Karpas-422 (cell line): Measurements from ENCODE around the gene ATP1B2. TPM values are rescaled to one million over a fixed set of nuclear protein-coding genes. Genes with fewer than 3 reads are reported as not detected.
"Not testable (repeated sequence)": the region's sequence is repeated elsewhere in the genome, so short reads cannot be mapped to it uniquely, and the experiment has no call there.

Experiments
- DNase-seq: peaks from one replicate; pipeline ENCODE4 v3.0.0-alpha.2; 2015
- H2AFZ ChIP-seq: fragments of 200-600 bp; sonication (generic); 2 replicates; pipeline ENCODE4 v1.6.1; 2014; ENCODE audit warnings: antibody characterized with exemption, low read length, mixed read lengths
- H3K27ac ChIP-seq: fragments of 200-600 bp; sonication (generic); 2 replicates; pipeline ENCODE4 v1.5.1; 2014; ENCODE audit warnings: mild to moderate bottlenecking, low read length, moderate library complexity
- H3K27me3 ChIP-seq: fragments of 200-600 bp; sonication (generic); 2 replicates; pipeline ENCODE4 v1.6.1; 2014; ENCODE audit warnings: low read length, mixed read lengths
- H3K36me3 ChIP-seq: fragments of 200-600 bp; sonication (generic); 2 replicates; pipeline ENCODE4 v1.6.1; 2014; ENCODE audit warnings: low read length, mixed read lengths; ENCODE audit not compliant: insufficient read depth
- H3K4me1 ChIP-seq: fragments of 200-600 bp; sonication (generic); 2 replicates; pipeline ENCODE4 v1.6.1; 2014; ENCODE audit warnings: mild to moderate bottlenecking, low read length, mixed read lengths
- H3K4me2 ChIP-seq: fragments of 200-600 bp; sonication (generic); 2 replicates; pipeline ENCODE4 v1.6.1; 2014; ENCODE audit warnings: low read length, low read depth, mild to moderate bottlenecking; ENCODE audit not compliant: poor library complexity, severe bottlenecking
- H3K4me3 ChIP-seq: fragments of 200-600 bp; sonication (generic); 2 replicates; pipeline ENCODE4 v1.5.1; 2014; ENCODE audit warnings: mild to moderate bottlenecking, antibody characterized with exemption, low read length, mixed read lengths
- H3K79me2 ChIP-seq: fragments of 200-600 bp; sonication (generic); 2 replicates; pipeline ENCODE4 v1.6.1; 2014; ENCODE audit warnings: mild to moderate bottlenecking, low read length, mixed read lengths
- H3K9ac ChIP-seq: fragments of 200-600 bp; sonication (generic); 2 replicates; pipeline ENCODE4 v1.6.0; 2014; ENCODE audit warnings: low read length
- H3K9me2 ChIP-seq: fragments of 200-600 bp; sonication (generic), shearing (Covaris generic); replicated peaks from 2 replicates; pipeline ENCODE4 v1.6.0; 2014; ENCODE audit warnings: mild to moderate bottlenecking, low read length, moderate library complexity; ENCODE audit not compliant: insufficient read depth
- H3K9me3 ChIP-seq: fragments of 300-700, 200-600 bp; sonication (generic); 2 replicates; pipeline ENCODE4 v1.6.1; 2014; ENCODE audit warnings: low read length, mixed read lengths
- H4K20me1 ChIP-seq: fragments of 200-600 bp; sonication (generic); 2 replicates; pipeline ENCODE4 v1.6.1; 2014; ENCODE audit warnings: mild to moderate bottlenecking, antibody characterized with exemption, low read length, low read depth; ENCODE audit not compliant: insufficient read depth
- total RNA-seq: library from RNA; depleted of rRNA; stranded (reverse); fragments of >200 nt; shearing (Covaris generic); gene quantifications from 2 replicates; pipeline ENCODE4 v1.2.3, GENCODE V29; 2014; ENCODE audit warnings: low replicate concordance

The ATP1B2 gene
- total RNA-seq, 1 experiment from 2014 or later: not detected

GRCh38 chr17:7615265-7615747 lies 35.4 kb upstream of the ATP1B2 start:
- H3K9ac ChIP-seq: peak overlapping the region; percentile 64
- H3K9me2 ChIP-seq: no peaks in the 10 kb centered on the region
- peak overlapping the region; percentile 71; the same call in 1 of the 2 replicates for H2AFZ ChIP-seq

DNA sequence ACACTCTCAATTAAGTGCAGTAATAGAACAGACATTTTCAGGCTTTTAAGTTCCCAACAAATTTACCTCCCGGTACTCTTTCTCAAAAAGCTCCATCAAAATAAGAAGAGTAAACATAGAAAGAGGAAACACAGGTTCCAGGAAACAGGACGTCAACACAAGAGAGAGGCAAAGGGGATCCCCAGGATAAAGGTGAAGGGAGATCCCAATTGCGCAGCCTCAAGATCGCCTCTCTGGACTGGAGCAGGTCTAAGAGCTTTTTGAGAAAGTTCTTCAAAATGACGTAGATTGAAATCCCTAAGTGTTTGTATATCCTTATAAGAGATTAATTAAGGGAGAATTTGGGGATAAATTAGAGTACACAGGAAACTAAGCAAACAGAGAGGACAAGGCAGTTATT lies 32.1 kb upstream of the ATP1B2 start:
- H3K27me3 ChIP-seq: no peaks in the 10 kb centered on the region
- H3K27ac ChIP-seq: no peak overlapping the region
- H3K9me2 ChIP-seq: no peaks in the 10 kb centered on the region
- H3K4me3 ChIP-seq: no peak overlapping the region
- H4K20me1 ChIP-seq: 0 out of 2 replicates have a peak, but pooled peaks cover 3% of the 10 kb centered on the region
- no peaks in the 10 kb centered on the region for H3K9me3 ChIP-seq
- H3K79me2 ChIP-seq: peaks cover 8% of the 10 kb centered on the region
- H3K9ac ChIP-seq: no peak overlapping the region
- H3K36me3 ChIP-seq: no peaks in the 10 kb centered on the region
- DNase-seq: no peak
- no peak overlapping the region for H2AFZ ChIP-seq
- no peak overlapping the region for H3K4me2 ChIP-seq
- H3K4me1 ChIP-seq: peaks cover 8% of the 10 kb centered on the region

More at GRCh38 chr17:7615265-7615747, 35.4 kb upstream of the ATP1B2 start:
- Histone ChIP-seq H3K27me3 (no peaks in the 10 kb centered on the region), H3K4me2 (peak overlapping the region; percentile 62), H3K9me3 (no peaks in the 10 kb centered on the region), H3K4me1 (peaks cover 28% of the 10 kb centered on the region), H3K4me3 (peak overlapping the region; percentile 61), H4K20me1 (0 out of 2 replicates have a peak, but pooled peaks cover 10% of the 10 kb centered on the region), H3K36me3 (peaks cover 11% of the 10 kb centered on the region; the same call in 1 of the 2 replicates), H3K27ac (no peak overlapping the region), H3K79me2 (peaks cover 41% of the 10 kb centered on the region)
- no peak for DNase-seq

- H3K4me1 ChIP-seq: no peaks in the 10 kb centered on the region
- H3K9me2 ChIP-seq: no peaks in the 10 kb centered on the region
- no peak overlapping the region for H3K9ac ChIP-seq
- H3K9me3 ChIP-seq: no peaks in the 10 kb centered on the region
- no peak overlapping the region for H3K27ac ChIP-seq
- no peaks in the 10 kb centered on the region for H4K20me1 ChIP-seq
- no peak overlapping the region for H3K4me2 ChIP-seq
- H3K27me3 ChIP-seq: no peaks in the 10 kb centered on the region
- no peak for DNase-seq
- H3K4me3 ChIP-seq: no peak overlapping the region
- H3K36me3 ChIP-seq: no peaks in the 10 kb centered on the region
- H3K79me2 ChIP-seq: no peaks in the 10 kb centered on the region
- no peak overlapping the region for H2AFZ ChIP-seq
These were observed 29.9 kb upstream of the ATP1B2 start for GRCh38 chr17:7620835-7621234.

- no peak overlapping the region for H2AFZ ChIP-seq
- H3K79me2 ChIP-seq: no peaks in the 10 kb centered on the region
- H3K36me3 ChIP-seq: no peaks in the 10 kb centered on the region
- no peaks in the 10 kb centered on the region for H3K9me3 ChIP-seq
- H4K20me1 ChIP-seq: no peaks in the 10 kb centered on the region
- H3K9ac ChIP-seq: no peak overlapping the region
- no peaks in the 10 kb centered on the region for H3K27me3 ChIP-seq
- H3K27ac ChIP-seq: no peak overlapping the region
- H3K9me2 ChIP-seq: no peaks in the 10 kb centered on the region
- no peak overlapping the region for H3K4me3 ChIP-seq
- no peak overlapping the region for H3K4me2 ChIP-seq
- H3K4me1 ChIP-seq: peaks cover 9% of the 10 kb centered on the region
- no peak for DNase-seq
These were observed 27.1 kb upstream of the ATP1B2 start for GRCh38 chr17:7623661-7624060.

GRCh38 chr17:7625749-7626148 lies 25.0 kb upstream of the ATP1B2 start:
- H3K36me3 ChIP-seq, H3K4me2 ChIP-seq, H3K27ac ChIP-seq, H3K4me3 ChIP-seq, H3K79me2 ChIP-seq, DNase-seq, H2AFZ ChIP-seq, H3K9me3 ChIP-seq, H4K20me1 ChIP-seq, H3K9me2 ChIP-seq, H3K9ac ChIP-seq, H3K4me1 ChIP-seq, H3K27me3 ChIP-seq: not testable (repeated sequence)

- H3K9me2 ChIP-seq: no peaks in the 10 kb centered on the region
- DNase-seq: no peak
- no peak overlapping the region for H3K27ac ChIP-seq
- H3K27me3 ChIP-seq: no peaks in the 10 kb centered on the region
- 0 out of 2 replicates have a peak overlapping the region, but pooled peaks have one; percentile 99 for H3K4me3 ChIP-seq
- no peaks in the 10 kb centered on the region for H3K79me2 ChIP-seq
- H3K36me3 ChIP-seq: no peaks in the 10 kb centered on the region
- H3K4me1 ChIP-seq: peaks cover 9% of the 10 kb centered on the region
- peak overlapping the region; percentile 98 for H3K4me2 ChIP-seq
- H3K9me3 ChIP-seq: no peaks in the 10 kb centered on the region
- H4K20me1 ChIP-seq: no peaks in the 10 kb centered on the region
- peak overlapping the region; percentile 100; the same call in 1 of the 2 replicates for H3K9ac ChIP-seq
- H2AFZ ChIP-seq: no peak overlapping the region
These were observed 24.4 kb upstream of the ATP1B2 start for GRCh38 chr17:7626307-7626706.

DNA sequence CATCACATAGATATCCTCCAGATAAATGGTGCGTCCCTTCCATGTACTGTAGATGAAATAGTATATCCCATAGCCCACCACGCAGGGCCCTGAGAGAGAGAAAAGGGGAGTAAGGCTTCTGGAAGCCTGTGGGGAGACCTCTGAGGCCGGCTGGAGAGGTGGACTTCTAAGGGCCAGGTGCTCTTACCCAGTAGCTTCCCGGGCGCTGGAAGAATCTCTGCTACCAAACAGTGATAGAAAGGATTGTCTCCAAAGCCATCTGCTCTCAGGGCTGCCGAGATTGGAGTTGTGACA lies 23.8 kb upstream of the ATP1B2 start:
- no peak for DNase-seq
- peak overlapping the region; percentile 99 for H3K4me3 ChIP-seq
- H3K4me1 ChIP-seq: peaks cover 9% of the 10 kb centered on the region
- H3K36me3 ChIP-seq: no peaks in the 10 kb centered on the region
- H3K79me2 ChIP-seq: no peaks in the 10 kb centered on the region
- H3K27me3 ChIP-seq: no peaks in the 10 kb centered on the region
- no peaks in the 10 kb centered on the region for H3K9me3 ChIP-seq
- no peaks in the 10 kb centered on the region for H3K9me2 ChIP-seq
- peak overlapping the region; percentile 100 for H3K9ac ChIP-seq
- no peak overlapping the region for H3K27ac ChIP-seq
- no peaks in the 10 kb centered on the region for H4K20me1 ChIP-seq
- peak overlapping the region; percentile 98; the same call in 1 of the 2 replicates for H2AFZ ChIP-seq
- peak overlapping the region; percentile 98 for H3K4me2 ChIP-seq

- H2AFZ ChIP-seq: peak within 1 kb of the TSS; percentile 98
- no peaks in the 10 kb centered on the region for H3K79me2 ChIP-seq
- H3K9ac ChIP-seq: peak within 1 kb of the TSS; percentile 100
These were observed 23.2 kb upstream of the ATP1B2 start, which contains the start of gene SAT2 for GRCh38 chr17:7627250-7628121. TSS of gene SAT2 (minus strand) at chr17:7627821. CDS start at chr17:7627635, 186 bp downstream.

More at GRCh38 chr17:7627250-7628121, 23.2 kb upstream of the ATP1B2 start, which contains the start of gene SAT2:
- H3K9me3 ChIP-seq: no peaks in the 10 kb centered on the region
- no peaks in the 10 kb centered on the region for H3K27me3 ChIP-seq
- peak within 1 kb of the TSS; percentile 51; the same call in 1 of the 2 replicates for H3K27ac ChIP-seq
- peaks cover 9% of the 10 kb centered on the region for H3K4me1 ChIP-seq
- H3K36me3 ChIP-seq: no peaks in the 10 kb centered on the region
- H3K9me2 ChIP-seq: no peaks in the 10 kb centered on the region
- peak; percentile 96 for DNase-seq
- H3K4me3 ChIP-seq: peak within 1 kb of the TSS; percentile 99
- no peaks in the 10 kb centered on the region for H4K20me1 ChIP-seq
- H3K4me2 ChIP-seq: peak within 1 kb of the TSS; percentile 98
